IMR-90 (cell line): ENCODE data around the gene SELENOS. TPM values are rescaled to one million over a fixed set of nuclear protein-coding genes. Genes with fewer than 3 reads are reported as not detected.

ENCODE experiments used
- ATAC-seq: fragments of 200-7000 bp; cut with Tn5 transposase; 2 replicates; pipeline ENCODE4 v1.9.1; 2020; ENCODE audit warnings: low read depth, mild to moderate bottlenecking, moderate library complexity
- BruUV-seq: library from RNA; stranded (reverse); fragments of 400-500 nt; replicated peaks from 2 replicates; lab custom pipeline; 2021; lab: Mats Ljungman, UMichigan
- CTCF ChIA-PET: fragments of 300-600 bp; formaldehyde crosslinking; extraction: SDS; loops from one replicate; lab custom pipeline; 2021; ENCODE audit warnings: antibody characterized with exemption; lab: Yijun Ruan, JAX
- POLR2A ChIA-PET: fragments of 300-600 bp; sonication (Branson Sonifier 250); formaldehyde crosslinking; loops from one replicate; lab custom pipeline; 2022; ENCODE audit warnings: antibody characterized with exemption; ENCODE audit not compliant: unreplicated experiment; lab: Charles Lee
- DNase-seq: peaks from one replicate; pipeline ENCODE4 v3.0.0; 2013
- H2AFZ ChIP-seq: replicated peaks from 2 replicates; pipeline ENCODE3; 2013; ENCODE audit warnings: low read length, mild to moderate bottlenecking; ENCODE audit not compliant: poor library complexity
- H2AK5ac ChIP-seq: 2 replicates; pipeline ENCODE4 v1.6.1; 2013; ENCODE audit warnings: low read depth, low read length, inconsistent platforms
- H2AK9ac ChIP-seq: replicated peaks from 2 replicates; pipeline ENCODE3; 2013; ENCODE audit warnings: mild to moderate bottlenecking, low read depth, low read length, moderate library complexity; ENCODE audit not compliant: poor library complexity
- H2BK120ac ChIP-seq: 2 replicates; pipeline ENCODE4 v1.6.1; 2013; ENCODE audit warnings: low read depth, low read length, inconsistent platforms
- H2BK15ac ChIP-seq: 3 replicates; pipeline ENCODE4 v1.6.1; 2013; ENCODE audit warnings: low read depth, low read length, inconsistent platforms
- H2BK20ac ChIP-seq: 2 replicates; pipeline ENCODE4 v1.6.1; 2013; ENCODE audit warnings: low read depth, mild to moderate bottlenecking, inconsistent platforms, low read length, moderate library complexity
- H2BK5ac ChIP-seq: 2 replicates; pipeline ENCODE4 v1.6.1; 2013; ENCODE audit warnings: mild to moderate bottlenecking, low read depth, low read length, inconsistent platforms; ENCODE audit not compliant: poor library complexity, severe bottlenecking
- H3K14ac ChIP-seq: replicated peaks from 2 replicates; pipeline ENCODE4 v1.6.1; 2013; ENCODE audit warnings: low read depth, low read length, inconsistent platforms
- H3K18ac ChIP-seq: 2 replicates; pipeline ENCODE4 v1.6.1; 2013; ENCODE audit warnings: low read depth, low read length, control low read depth
- H3K23ac ChIP-seq: 2 replicates; pipeline ENCODE4 v1.6.1; 2013; ENCODE audit warnings: low read depth, low read length, inconsistent platforms
- H3K27ac ChIP-seq: 2 replicates; pipeline ENCODE4 v1.5.1; 2013; ENCODE audit warnings: mild to moderate bottlenecking, control low read depth, low read length; ENCODE audit not compliant: insufficient read depth
- H3K27me3 ChIP-seq: 2 replicates; pipeline ENCODE4 v1.6.1; 2013; ENCODE audit warnings: low read length; ENCODE audit not compliant: control insufficient read depth, insufficient read depth
- H3K36me3 ChIP-seq: 2 replicates; pipeline ENCODE4 v1.6.1; 2013; ENCODE audit warnings: low read length, mixed read lengths; ENCODE audit not compliant: control insufficient read depth, insufficient read depth
- H3K4ac ChIP-seq: 2 replicates; pipeline ENCODE4 v1.6.1; 2013; ENCODE audit warnings: low read depth, low read length, inconsistent platforms
- H3K4me1 ChIP-seq: 2 replicates; pipeline ENCODE4 v1.6.1; 2013; ENCODE audit warnings: low read length, mixed read lengths; ENCODE audit not compliant: control insufficient read depth, insufficient read depth
- H3K4me2 ChIP-seq: 2 replicates; pipeline ENCODE4 v1.6.1; 2013; ENCODE audit warnings: low read depth, mild to moderate bottlenecking, control low read depth, low read length, moderate library complexity
- H3K4me3 ChIP-seq: 2 replicates; pipeline ENCODE4 v1.5.1; 2013; ENCODE audit warnings: low read depth, mild to moderate bottlenecking, control low read depth, low read length, moderate library complexity; ENCODE audit not compliant: insufficient read depth
- H3K56ac ChIP-seq: 2 replicates; pipeline ENCODE4 v1.6.1; 2013; ENCODE audit warnings: low read length, inconsistent platforms; ENCODE audit not compliant: insufficient read depth; ENCODE audit errors: extremely low read depth
- H3K79me1 ChIP-seq, 2 experiments: 2 replicates each; pipeline ENCODE4 v1.6.1; 2013; ENCODE audit warnings: low read length in 2 of 2, inconsistent platforms in 1 of 2, low read depth in 1 of 2
- H3K9ac ChIP-seq: 2 replicates; pipeline ENCODE4 v1.6.1; 2013; ENCODE audit warnings: low read depth, low read length, control low read depth
- H3K9me1 ChIP-seq: 2 replicates; pipeline ENCODE4 v1.6.1; 2013; ENCODE audit warnings: low read length, inconsistent platforms; ENCODE audit not compliant: insufficient read depth
- H3K9me3 ChIP-seq: 2 replicates; pipeline ENCODE4 v1.6.1; 2013; ENCODE audit warnings: low read length; ENCODE audit not compliant: control insufficient read depth, insufficient read depth
- H4K20me1 ChIP-seq: 2 replicates; pipeline ENCODE4 v1.6.1; 2013; ENCODE audit warnings: low read length, inconsistent platforms; ENCODE audit not compliant: insufficient read depth
- H4K5ac ChIP-seq: 2 replicates; pipeline ENCODE4 v1.6.1; 2013; ENCODE audit warnings: mild to moderate bottlenecking, low read depth, low read length, control low read depth
- H4K8ac ChIP-seq, 2 experiments: 2 replicates each; pipeline ENCODE4 v1.6.1; 2013; ENCODE audit warnings: low read depth in 2 of 2, low read length in 2 of 2, control low read depth in 1 of 2, inconsistent platforms in 1 of 2
- H4K91ac ChIP-seq: 2 replicates; pipeline ENCODE4 v1.6.1; 2013; ENCODE audit warnings: low read depth, low read length, inconsistent platforms; ENCODE audit not compliant: insufficient read depth
- BHLHE40 ChIP-seq: fragments of 150-350 bp; IDR thresholded peaks from 2 replicates; pipeline ENCODE4 v1.6.1; 2016; ENCODE audit warnings: mild to moderate bottlenecking, low read depth, low read length
- CHD1 ChIP-seq: IDR thresholded peaks from 2 replicates; pipeline ENCODE4 v1.6.1; 2012; ENCODE audit warnings: low read depth, low read length, improper control_type of control experiment
- ELK1 ChIP-seq: fragments of 150-350 bp; IDR thresholded peaks from 2 replicates; pipeline ENCODE4 v1.6.1; 2016; ENCODE audit warnings: low read depth, mild to moderate bottlenecking, low read length, moderate library complexity, borderline replicate concordance
- FOS ChIP-seq: fragments of 150-350 bp; IDR thresholded peaks from 2 replicates; pipeline ENCODE4 v1.6.1; 2016; ENCODE audit warnings: low read depth, low read length
- MAFK ChIP-seq: IDR thresholded peaks from 2 replicates; pipeline ENCODE4 v1.6.1; 2012; ENCODE audit warnings: low read depth, low read length, improper control_type of control experiment
- MAZ ChIP-seq: IDR thresholded peaks from 2 replicates; pipeline ENCODE4 v1.6.1; 2012; ENCODE audit warnings: low read depth, mild to moderate bottlenecking, low read length, improper control_type of control experiment, moderate library complexity, borderline replicate concordance
- MXI1 ChIP-seq: IDR thresholded peaks from 2 replicates; pipeline ENCODE4 v1.6.1; 2012; ENCODE audit warnings: low read depth, mild to moderate bottlenecking, low read length, moderate library complexity, borderline replicate concordance
- NFE2L2 ChIP-seq: fragments of 150-350 bp; IDR thresholded peaks from 2 replicates; pipeline ENCODE4 v1.6.1; 2016; ENCODE audit warnings: low read depth, mild to moderate bottlenecking, low read length
- RAD21 ChIP-seq: IDR thresholded peaks from 2 replicates; pipeline ENCODE4 v1.6.1; 2012; ENCODE audit warnings: low read length, improper control_type of control experiment
- RFX5 ChIP-seq: IDR thresholded peaks from 2 replicates; pipeline ENCODE4 v1.8.0; 2012; ENCODE audit warnings: low read depth, mild to moderate bottlenecking, low read length, moderate library complexity
- SMC3 ChIP-seq: fragments of 150-350 bp; IDR thresholded peaks from 2 replicates; pipeline ENCODE4 v1.6.1; 2016; ENCODE audit warnings: low read depth, mild to moderate bottlenecking, antibody characterized with exemption, low read length, moderate library complexity
- USF2 ChIP-seq: fragments of 150-350 bp; IDR thresholded peaks from 2 replicates; pipeline ENCODE4 v1.6.1; 2017; ENCODE audit warnings: mild to moderate bottlenecking, antibody characterized with exemption, low read length, low read depth
- WGBS, 2 experiments: methylation state at CpG; one replicate each; pipeline versions ENCODE4 v1.1.5 to v1.1.7; 2013; ENCODE audit warnings: missing lambda C conversion rate in 2 of 2; ENCODE audit not compliant: insufficient read length in 1 of 2; ENCODE audit errors: extremely low coverage in 2 of 2; 5-methylcytosine and 5-hydroxymethylcytosine counted together
- dilution Hi-C: fragments of 300-500 bp; cut with HindIII; formaldehyde crosslinking; loops from one replicate; pipeline ENCODE4 v1.14.3; 2018; ENCODE audit warnings: low sequenced_read_pairs; ENCODE audit not compliant: unreplicated experiment
- in situ Hi-C: fragments of 300-500 bp; cut with MboI; formaldehyde crosslinking; loops from 3 replicates; pipeline ENCODE4 v1.14.3; 2019; ENCODE audit warnings: low sequenced_read_pairs, inconsistent platforms, mixed read lengths
- intact Hi-C: fragments of 100-400 bp; cut with micrococcal nuclease; formaldehyde crosslinking; loops from 2 replicates; pipeline ENCODE4 v1.10.0; 2022
- polyA plus RNA-seq, 3 experiments: library from polyadenylated mRNA; depleted of rRNA; stranded (reverse); fragments of >200 nt; gene quantifications; 2 replicates each; pipeline ENCODE4 v1.2.3, GENCODE V29; 2012; ENCODE audit warnings: low replicate concordance in 1 of 3
- total RNA-seq: library from RNA; depleted of rRNA; stranded (reverse); fragments of >200 nt; gene quantifications from 2 replicates; pipeline ENCODE4 v1.2.3, GENCODE V29; 2012
- TF ChIP-seq, protein P1 (sequence below): conservative IDR thresholded peaks from 2 replicates; pipeline ENCODE4 v1.5.1; 2012; ENCODE audit warnings: mild to moderate bottlenecking, low read depth, low read length, improper control_type of control experiment

Gene SELENOS
- total and polyA plus RNA-seq, 2 of the 4 experiments (the other 2 are of a cell fraction), result 39.8 to 77.1 TPM

GRCh38 chr15:101307048-101307896 lies 30.0 kb upstream of the SELENOS start:
- 71% methylated on average over 8 of the region's 24 CpGs; no CpG with 5 or more reads in 1 of the 2 experiments for WGBS, 2 experiments

More at GRCh38 chr15:101307048-101307896, 30.0 kb upstream of the SELENOS start:
- Histone ChIP-seq H3K9ac (no peak overlapping the region), H3K23ac (no peak overlapping the region), H2AK5ac (no peak overlapping the region), H3K4me3 (no peak overlapping the region), H3K18ac (no peak overlapping the region), H3K4ac (no peak overlapping the region), H3K79me1 (no peaks in the 10 kb centered on the region), H2BK15ac (no peak overlapping the region), H2BK5ac (no peak overlapping the region), H3K9me1 (no peaks in the 10 kb centered on the region), H3K14ac (no peak overlapping the region), H2AK9ac (no peak overlapping the region), H3K4me2 (no peak overlapping the region), H3K36me3 (no peaks in the 10 kb centered on the region), H3K27ac (no peak overlapping the region), H2AFZ (peak overlapping the region; percentile 58), H4K5ac (no peak overlapping the region), H4K91ac (no peak overlapping the region), H2BK120ac (no peak overlapping the region), H4K20me1 (no peaks in the 10 kb centered on the region), H2BK20ac (no peak overlapping the region), H3K27me3 (peaks cover 21% of the 10 kb centered on the region), H4K8ac (no peak overlapping the region), H3K56ac (no peak overlapping the region), H3K9me3 (no peaks in the 10 kb centered on the region), H3K4me1 (no peaks in the 10 kb centered on the region)
- ATAC-seq (no peak), DNase-seq (no peak)
- intact Hi-C loops, result no loop called here
- TF ChIP-seq USF2 (no peak), MAZ (no peak), SMC3 (no peak), MXI1 (no peak), CHD1 (no peak), BHLHE40 (no peak), RFX5 (no peak), NFE2L2 (no peak), ELK1 (no peak), MAFK (no peak), FOS (no peak), RAD21 (no peak)
- TF ChIP-seq, protein P1, sequence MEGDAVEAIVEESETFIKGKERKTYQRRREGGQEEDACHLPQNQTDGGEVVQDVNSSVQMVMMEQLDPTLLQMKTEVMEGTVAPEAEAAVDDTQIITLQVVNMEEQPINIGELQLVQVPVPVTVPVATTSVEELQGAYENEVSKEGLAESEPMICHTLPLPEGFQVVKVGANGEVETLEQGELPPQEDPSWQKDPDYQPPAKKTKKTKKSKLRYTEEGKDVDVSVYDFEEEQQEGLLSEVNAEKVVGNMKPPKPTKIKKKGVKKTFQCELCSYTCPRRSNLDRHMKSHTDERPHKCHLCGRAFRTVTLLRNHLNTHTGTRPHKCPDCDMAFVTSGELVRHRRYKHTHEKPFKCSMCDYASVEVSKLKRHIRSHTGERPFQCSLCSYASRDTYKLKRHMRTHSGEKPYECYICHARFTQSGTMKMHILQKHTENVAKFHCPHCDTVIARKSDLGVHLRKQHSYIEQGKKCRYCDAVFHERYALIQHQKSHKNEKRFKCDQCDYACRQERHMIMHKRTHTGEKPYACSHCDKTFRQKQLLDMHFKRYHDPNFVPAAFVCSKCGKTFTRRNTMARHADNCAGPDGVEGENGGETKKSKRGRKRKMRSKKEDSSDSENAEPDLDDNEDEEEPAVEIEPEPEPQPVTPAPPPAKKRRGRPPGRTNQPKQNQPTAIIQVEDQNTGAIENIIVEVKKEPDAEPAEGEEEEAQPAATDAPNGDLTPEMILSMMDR, result no peak
- ChIA-PET CTCF (interaction anchor here (1.0 kb wide), 1 partner anchor 10 kb away, joined by 3 read pairs; no protein-coding TSS in a partner anchor), POLR2A (no interaction called here)
- no TSS peak for BruUV-seq
- dilution Hi-C loops, result no loop called here
- in situ Hi-C loops, result no loop called here
